Mucosa of gallbladder (tissue), 1 donor: Measurements from ENCODE around the gene AFF3. TPM values are rescaled to one million over a fixed set of nuclear protein-coding genes. Genes with fewer than 3 reads are reported as not detected.
"Not testable (repeated sequence)": the region's sequence is repeated elsewhere in the genome, so short reads cannot be mapped to it uniquely, and the experiment has no call there.

ENCODE experiments used
- DNase-seq: peaks from one replicate; pipeline ENCODE4 v3.0.0-alpha.2; 2020; ENCODE audit warnings: low spot score
- total RNA-seq: library from RNA; stranded (reverse); gene quantifications from one replicate; pipeline ENCODE4 v1.2.1, GENCODE V29; 2021
- donor health status: DM: no; HTN: no; CAD: no.

Gene AFF3
- total RNA-seq, 1 donor from 2014 or later = 9.1 TPM

- DNase-seq = no peak
These were observed 379.7 kb downstream of the AFF3 start for GRCh38 chr2:99762714-99763113.

GRCh38 chr2:99757611-99758114, 384.7 kb downstream of the AFF3 start:
- DNase-seq = no peak

GRCh38 chr2:99756059-99756458, 386.3 kb downstream of the AFF3 start:
- DNase-seq = no peak

DNA sequence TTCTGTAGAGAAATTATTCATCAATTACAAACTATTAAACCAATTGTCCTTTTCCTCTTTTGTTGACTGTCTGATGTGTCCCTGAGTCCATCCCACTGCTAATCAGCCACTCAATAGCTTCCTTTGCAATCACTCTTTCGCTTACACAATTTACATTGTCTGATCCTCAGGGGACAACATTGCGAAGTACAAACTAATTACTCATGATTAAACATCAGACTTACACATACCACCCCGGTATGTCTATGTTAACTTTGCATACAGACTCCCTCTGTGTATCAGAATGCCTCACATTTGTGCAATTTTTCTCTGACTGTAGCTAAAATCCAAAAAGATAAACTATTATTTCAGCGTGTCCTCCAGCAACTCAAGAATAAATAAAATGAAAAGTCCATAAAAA, 388.2 kb downstream of the AFF3 start:
- no peak for DNase-seq

GRCh38 chr2:99753505-99753904, 388.9 kb downstream of the AFF3 start:
- no peak for DNase-seq

- no peak for DNase-seq
These were observed 394.0 kb downstream of the AFF3 start for GRCh38 chr2:99748344-99748743.

DNA sequence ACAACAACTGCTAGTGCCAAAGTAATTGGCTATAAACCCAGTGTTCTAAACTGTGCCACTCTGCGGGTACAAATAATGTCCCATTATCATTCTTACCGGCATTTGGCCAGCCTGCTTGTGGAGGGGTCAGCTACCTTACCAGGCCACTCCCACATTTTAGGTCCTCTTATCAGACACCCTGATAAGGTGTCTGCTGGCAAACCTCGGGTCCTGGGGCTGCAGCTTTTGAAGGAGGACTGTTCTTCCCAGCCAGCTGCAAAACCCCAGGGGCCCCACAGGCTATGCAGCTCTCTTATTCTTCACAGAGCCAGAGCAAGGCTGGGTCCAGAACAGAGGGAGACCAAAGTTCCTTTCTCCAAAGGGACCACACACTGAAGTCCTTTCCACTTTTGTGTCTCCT, 394.5 kb downstream of the AFF3 start:
- no peak for DNase-seq

DNA sequence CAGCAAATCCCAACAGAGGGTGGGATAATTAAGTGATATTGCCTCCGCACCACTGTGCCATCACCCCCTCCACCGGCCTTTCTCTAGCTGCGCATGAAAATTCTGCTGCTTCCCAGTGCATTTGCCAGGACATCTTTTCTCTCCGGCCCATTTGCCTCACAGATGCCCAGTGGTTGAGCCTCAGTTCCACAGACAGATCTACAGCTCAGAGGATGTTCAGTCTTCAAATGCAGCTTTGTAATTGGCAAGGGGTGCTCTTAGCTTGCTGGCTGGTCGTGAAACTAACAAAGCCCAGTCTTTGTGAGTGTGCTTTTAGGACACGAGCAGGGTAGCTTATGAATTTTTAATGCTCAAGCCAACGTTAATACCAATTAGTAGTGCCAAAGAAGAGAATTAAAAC, 399.2 kb downstream of the AFF3 start:
- DNase-seq = no peak

- DNase-seq = no peak
These were observed 404.9 kb downstream of the AFF3 start for GRCh38 chr2:99737537-99737936.

DNA sequence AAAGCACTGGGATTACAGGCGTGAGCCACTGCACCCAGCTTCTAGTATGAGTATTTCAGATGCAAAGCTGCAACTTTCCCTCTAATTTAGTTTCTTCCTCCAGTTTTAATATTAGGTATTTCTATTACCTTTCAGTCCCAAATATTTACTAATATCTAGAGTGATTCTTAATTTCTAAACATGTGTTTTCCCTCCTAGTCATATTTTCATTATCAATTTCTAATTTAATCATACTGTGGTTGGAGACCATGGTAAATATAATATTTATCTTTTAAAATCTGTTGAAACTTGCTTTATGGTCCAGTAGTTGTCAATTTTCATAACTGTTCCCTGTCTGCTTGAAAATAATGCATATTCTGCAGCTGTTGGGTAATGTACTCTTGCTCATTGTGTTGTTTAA, 406.6 kb downstream of the AFF3 start:
- no peak for DNase-seq

DNA sequence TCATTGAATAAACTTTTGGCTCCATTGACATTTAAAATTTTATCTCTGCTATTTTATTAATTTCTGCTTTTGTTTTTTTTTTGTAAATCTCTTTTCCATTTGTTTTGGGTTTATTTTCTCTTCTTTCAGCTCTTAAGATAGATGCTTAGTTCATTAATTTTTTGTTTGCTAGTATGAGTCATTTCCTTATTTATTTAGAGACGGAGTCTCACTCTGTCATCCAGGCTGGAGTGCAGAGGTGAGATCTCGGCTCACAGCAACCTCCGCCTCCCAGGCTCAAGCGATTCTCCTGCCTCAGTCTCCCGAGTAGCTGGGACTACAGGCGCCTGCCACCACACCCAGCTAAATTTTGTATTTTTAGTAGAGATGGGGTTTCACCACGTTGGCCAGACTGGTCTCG, 407.1 kb downstream of the AFF3 start:
- not testable (repeated sequence) for DNase-seq

DNA sequence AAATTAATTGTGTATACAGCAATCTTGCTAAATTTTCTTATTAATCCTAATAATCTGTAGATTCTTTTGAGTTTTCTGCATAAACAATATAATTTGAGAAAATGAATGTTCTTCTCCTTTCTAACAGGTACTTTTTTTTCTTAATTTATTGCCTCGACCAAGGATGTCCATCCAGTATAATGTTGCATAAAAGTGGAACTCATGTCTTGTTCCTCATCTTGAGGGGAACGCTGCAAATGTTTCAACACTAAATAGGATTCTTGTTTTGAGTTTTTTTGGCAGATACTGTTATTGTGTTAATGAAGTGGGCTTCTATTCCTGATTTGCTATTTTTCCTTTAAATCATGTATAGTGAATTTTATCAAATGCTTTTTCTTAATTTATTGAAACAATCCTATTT, 408.2 kb downstream of the AFF3 start:
- no peak for DNase-seq

DNA sequence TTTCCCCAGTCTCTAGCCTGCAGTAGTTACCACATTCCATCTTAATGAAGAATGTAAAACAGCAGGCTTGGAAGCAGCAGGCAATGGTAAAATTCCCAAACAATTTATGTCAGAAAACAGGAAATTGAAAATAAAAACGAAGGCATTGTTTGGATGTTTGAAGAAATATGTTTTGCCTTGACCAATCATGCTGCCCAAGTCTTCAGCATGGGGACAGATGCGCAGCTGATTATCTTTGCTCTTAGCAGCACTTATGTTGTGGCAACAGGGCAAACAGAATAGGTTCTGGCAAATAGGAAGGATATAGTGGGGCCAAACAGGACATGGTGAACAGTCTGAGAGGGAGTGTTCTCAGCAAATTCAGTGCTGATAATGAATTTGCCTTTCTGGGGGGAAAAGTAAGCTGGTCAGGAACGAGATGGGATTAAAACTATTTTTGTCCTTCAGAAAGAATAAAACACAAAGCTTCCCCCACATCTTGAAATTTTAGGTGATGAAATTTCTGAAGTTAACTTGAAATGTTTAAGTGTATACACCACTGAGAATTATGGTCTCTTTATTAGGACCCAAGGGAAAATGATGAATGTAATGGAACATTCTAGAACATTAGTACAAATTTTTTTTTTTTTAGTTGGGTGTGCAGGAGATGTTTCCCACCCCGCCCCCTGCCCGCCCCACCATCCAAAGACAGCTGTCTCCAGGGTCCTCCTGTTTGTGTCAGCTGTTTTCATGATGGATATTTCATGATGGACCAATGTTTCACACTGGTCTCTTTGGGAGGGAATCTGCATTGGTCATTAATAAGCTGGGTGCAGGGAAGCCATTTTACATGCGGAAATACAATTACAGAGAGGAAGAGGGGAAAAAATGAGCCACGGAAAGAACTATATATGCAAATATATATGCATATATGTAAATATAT, 413.0 kb downstream of the AFF3 start:
- no peak for DNase-seq

- no peak for DNase-seq
These were observed 414.2 kb downstream of the AFF3 start for GRCh38 chr2:99728166-99728565.

DNA sequence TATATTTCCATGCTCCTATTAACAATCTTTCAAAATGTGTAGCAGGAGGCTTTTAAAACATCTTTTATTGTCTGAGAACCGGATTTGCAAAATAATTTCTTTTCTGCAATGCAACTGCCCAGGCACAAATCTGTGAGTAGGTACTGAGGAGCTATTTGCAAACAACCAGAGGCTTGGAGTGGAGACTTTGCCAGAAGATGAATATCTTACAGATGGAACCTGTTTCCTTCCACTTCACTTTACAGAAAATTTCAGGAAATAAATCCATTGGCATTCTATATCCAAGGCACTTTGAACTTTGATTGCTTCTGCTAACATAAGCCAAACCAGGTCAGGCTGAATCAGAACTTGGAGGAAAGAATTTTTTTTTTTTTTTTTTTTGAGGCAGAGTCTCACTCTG, 415.2 kb downstream of the AFF3 start:
- DNase-seq = no peak

DNA sequence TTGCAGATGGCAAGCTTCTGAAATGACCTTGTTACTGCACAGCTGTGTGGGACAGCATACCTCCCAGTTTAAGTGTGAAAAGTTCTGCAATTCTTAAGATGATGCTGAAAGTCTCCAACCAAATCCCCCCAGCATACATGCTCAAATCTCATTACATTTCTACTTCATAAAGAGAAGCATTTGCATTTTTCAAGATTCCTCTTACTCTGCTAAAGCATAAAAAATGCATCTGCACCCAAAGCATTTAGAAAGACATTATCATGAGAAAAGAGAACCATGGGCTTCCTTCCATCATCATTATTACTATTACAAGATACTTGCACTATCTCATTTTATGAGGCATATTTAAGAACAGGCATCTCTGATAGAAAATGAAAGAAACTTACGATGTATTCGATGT, 415.7 kb downstream of the AFF3 start:
- DNase-seq = no peak

- DNase-seq = no peak
These were observed 416.6 kb downstream of the AFF3 start for GRCh38 chr2:99725820-99726219.

GRCh38 chr2:99722476-99722875, 419.9 kb downstream of the AFF3 start:
- no peak for DNase-seq

GRCh38 chr2:99719102-99719501, 423.3 kb downstream of the AFF3 start:
- no peak for DNase-seq

- no peak for DNase-seq
These were observed 426.4 kb downstream of the AFF3 start for GRCh38 chr2:99715956-99716355.

DNA sequence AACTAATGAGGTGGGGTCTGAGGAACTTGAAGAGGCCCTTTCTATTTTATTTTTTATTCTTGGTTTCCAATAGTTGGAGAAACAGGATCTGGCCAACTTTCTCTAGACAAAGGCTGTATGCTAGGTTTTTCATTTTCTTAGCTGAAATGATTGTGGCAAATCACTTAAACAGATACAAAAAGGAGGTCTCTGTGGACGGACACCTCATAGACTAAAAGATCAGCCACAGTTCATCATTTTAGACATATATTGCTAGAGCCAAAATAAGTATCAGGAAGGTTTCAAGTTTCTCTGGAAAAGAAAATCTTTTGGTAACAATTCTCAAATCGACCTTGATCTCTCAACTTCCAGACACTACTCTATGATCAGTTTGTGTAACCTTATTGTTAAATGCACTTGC, 428.0 kb downstream of the AFF3 start:
- DNase-seq = no peak

DNA sequence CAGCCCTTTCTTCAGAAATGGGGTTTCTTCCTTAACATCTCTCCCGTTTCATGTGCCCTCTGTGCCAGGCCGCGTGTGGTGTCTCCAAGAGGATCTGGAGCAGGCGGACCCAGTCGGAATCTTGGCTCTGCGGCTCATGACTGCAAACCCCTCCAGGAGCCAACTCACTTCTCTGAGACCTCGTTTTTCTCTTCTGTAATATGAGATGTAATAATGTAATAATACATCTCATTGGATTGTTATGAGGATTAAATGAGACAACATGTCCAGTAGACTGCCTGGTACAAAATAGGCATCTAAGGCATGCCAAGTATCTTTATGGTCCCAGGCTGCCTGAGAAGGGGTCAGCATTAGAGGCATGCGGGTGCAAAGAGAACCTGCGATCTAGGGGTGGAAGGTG, 431.2 kb downstream of the AFF3 start:
- no peak for DNase-seq

- peak; percentile 18 for DNase-seq
These were observed 431.7 kb downstream of the AFF3 start for GRCh38 chr2:99710721-99711120.

- no peak for DNase-seq
These were observed 433.2 kb downstream of the AFF3 start for GRCh38 chr2:99709229-99709628.
